CD1c-positive myeloid dendritic cell (primary cell): ENCODE data around the gene HOXD3.

Experiments
- DNase-seq: peaks from one replicate; pipeline ENCODE4 v3.0.0-alpha.2; 2016; ENCODE audit errors: extremely low spot score

Gene HOXD3

DNA sequence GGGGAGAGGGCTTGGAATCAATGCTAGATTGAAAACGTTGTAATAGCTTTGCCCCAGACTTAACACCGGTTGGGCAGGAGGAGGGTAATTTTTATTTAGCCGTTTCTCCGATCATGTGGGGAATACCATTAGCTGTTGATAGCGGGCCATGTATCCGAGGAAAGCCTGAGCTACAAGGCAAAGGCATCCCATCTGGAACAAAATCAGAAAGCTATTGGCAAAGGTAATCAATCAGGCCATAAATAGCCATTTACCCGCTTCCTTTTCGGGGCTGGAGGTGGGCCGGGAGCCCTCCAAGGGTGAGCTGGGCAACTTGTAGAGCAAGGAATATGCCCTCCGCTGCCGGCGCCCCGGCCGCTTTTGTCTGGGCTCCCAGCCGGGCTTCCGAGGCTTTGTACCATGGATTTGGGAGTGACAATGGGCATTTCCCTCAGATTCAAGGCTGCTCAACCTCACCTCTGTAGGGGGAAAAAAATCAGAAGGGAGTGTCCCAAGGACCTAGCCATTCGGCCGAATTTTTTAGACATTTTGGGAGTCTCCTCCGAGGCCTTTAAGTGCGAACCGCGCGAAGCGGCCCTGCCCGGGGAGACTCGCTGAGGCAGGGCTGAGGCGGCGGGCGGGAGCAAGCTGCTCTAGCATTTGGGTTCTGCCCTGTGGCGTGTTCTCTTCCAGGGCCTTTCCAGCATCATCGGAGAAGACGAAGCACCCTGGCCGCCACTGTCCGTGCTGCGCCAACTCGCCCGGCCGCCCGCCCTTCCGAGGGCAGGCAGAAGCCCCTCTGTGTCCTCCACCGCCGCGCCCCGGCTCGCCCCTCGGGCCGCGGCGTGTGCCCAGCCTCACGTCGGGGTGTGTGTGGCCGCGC lies 35.7 kb upstream of the HOXD3 start:
- DNase-seq = no peak

DNA sequence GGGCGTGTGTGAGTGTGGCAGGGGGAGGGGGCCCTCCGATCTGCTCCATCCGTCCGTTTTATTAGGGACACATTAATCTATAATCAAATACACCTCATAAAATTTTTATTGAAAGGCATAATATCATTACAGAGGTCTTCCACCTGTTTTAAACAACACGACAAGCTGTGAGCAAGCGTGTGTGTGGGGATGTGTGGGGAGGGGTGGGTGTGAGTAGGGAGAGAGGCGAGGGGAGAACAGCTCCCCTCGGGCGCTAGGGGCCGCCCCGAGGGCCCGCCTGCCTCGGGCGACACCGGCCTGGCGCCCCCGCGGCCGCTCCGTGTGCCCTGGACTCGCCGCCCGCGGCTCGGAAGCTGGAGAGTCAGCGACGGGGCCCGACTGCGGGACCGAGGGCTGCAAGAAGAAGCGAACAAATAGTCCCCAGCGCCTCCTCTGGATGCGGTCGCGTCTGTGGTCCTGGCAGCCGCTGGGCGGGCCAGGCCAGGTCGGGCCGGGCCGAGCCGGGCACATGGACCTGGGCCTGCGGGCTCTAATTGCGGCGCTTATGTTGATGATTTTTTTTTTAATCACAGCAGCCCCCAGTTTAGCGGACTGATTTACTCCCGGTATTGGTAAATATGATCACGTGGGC lies 34.9 kb upstream of the HOXD3 start:
- DNase-seq = no peak

DNA sequence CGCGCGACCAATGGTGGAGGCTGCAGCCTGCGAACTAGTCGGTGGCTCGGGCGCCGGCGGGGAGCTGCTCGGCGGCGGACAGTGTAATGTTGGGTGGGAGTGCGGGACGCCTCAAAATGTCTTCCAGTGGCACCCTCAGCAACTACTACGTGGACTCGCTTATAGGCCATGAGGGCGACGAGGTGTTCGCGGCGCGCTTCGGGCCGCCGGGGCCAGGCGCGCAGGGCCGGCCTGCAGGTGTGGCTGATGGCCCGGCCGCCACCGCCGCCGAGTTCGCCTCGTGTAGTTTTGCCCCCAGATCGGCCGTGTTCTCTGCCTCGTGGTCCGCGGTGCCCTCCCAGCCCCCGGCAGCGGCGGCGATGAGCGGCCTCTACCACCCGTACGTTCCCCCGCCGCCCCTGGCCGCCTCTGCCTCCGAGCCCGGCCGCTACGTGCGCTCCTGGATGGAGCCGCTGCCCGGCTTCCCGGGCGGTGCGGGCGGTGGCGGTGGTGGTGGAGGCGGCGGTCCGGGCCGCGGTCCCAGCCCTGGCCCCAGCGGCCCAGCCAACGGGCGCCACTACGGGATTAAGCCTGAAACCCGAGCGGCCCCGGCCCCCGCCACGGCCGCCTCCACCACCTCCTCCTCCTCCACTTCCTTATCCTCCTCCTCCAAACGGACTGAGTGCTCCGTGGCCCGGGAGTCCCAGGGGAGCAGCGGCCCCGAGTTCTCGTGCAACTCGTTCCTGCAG lies 34.3 kb upstream of the HOXD3 start, which contains the start of gene HOXD9:
TSS of gene HOXD9 (plus strand) at position 37 of the 728 bp plus-strand sequence. CDS start at position 87, 50 bp downstream.
- DNase-seq = no peak

DNA sequence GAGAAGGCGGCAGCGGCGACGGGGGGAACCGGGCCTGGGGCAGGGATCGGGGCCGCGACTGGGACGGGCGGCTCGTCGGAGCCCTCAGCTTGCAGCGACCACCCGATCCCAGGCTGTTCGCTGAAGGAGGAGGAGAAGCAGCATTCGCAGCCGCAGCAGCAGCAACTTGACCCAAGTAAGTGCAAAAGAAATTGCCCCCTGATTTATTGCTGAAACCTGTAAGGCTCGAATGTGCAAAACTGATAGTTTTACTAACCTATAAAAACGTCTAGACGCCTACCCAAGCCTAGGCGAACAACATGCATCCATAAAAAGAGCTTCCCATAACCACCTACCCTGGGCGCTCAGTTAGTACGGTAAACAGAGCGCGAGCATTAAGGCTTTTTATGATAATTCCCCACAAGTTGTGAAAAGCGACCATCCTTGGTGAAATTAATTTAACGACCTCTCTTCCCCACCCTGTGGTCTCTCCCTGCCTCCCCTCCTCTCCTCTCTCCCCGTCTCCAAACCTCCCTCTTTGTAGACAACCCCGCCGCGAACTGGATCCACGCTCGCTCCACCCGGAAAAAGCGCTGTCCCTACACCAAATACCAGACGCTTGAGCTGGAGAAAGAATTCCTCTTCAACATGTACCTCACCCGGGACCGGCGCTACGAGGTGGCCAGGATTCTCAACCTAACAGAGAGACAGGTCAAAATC lies 33.5 kb upstream of the HOXD3 start:
- DNase-seq = no peak

DNA sequence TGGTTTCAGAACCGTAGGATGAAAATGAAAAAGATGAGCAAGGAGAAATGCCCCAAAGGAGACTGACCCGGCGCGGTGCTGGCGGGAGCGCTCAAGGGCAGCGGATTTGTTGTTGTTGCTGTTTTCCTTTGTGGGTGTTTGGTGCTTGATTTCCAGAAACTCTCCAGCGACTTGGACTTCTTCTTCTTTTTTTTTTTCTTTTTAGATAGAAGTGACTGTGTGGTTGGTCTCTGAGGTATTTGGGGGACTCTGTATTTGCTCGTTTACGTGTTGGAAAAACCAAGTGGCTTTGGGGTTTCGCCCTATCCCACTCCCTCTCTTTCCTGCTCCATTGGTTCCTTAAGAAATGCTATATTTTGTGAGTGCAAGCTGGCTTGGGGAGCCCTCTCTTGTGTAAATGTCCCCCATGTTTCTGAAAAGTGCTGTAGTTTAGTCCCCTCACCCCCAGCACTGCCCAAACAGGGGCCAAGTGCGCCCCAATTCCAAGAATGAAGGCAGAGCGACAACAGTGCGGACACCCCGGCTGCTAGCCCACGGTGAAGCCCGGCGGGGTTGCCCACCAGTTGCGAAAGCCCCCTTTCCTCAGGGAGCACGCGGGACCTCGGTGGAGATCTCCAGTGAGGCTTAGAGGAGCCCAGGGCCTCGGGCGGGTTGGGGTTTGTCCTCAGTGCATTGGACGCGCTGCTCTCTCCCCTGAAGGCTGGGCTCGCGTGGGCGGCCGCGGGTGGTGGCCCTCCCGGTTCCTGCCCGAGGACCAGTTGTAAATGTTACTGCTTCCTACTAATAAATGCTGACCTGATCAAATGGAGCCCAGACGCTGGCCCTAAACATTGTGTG lies 32.8 kb upstream of the HOXD3 start:
- DNase-seq = no peak

DNA sequence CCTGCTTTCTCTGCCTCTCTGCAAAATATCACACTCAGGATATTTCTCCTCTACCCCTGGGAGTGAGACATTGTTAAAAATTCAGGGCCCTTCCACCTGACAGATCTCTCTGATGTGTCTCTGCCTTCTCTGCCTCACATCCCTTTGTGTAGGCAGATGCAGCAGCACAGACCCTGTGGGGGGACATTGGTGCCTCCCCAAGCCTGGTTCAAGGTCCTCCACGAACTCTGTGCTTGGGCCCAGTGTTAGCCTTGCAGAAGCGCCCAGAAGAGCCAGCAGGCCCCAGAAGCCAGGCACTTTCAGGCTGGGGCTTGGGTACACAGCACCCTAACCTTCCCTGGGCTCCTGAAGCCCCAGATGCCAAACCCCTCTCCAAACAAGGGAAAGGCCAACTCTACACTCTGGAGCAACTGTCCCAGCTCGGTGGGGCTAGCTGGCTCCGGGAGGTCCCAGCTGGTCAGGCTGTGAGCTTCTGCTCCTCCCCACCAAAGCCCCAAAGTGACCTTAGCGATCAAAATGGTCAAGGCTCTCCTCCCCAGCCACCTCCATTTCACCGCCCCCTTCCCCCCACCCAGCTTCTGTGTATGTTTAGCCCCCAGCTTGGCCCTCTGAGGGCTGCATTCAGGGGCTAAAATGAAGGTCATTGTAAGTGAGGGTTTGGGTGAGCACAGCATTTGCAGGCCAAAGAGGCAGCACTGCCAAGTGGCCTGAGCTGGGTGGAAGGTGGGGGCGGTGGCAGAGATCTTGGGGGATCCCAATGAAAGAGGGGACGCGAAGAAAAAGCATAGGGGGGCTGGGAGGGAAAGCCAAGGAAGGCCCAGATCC lies 31.9 kb upstream of the HOXD3 start:
- no peak for DNase-seq

DNA sequence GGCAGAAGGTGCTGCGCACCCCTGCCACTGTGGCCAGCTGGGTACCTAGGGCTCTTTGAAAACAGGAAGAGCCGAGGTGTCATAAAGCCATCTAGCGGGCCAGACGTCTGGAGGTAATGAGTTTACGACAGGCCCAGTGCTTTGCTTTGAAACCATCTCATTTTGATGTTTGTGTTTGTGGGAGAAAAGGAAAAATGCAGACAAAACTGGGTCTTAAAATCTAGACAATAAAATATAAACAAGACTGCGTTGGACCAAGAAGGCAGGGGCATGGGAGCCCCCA lies 31.4 kb upstream of the HOXD3 start:
- no peak for DNase-seq

DNA sequence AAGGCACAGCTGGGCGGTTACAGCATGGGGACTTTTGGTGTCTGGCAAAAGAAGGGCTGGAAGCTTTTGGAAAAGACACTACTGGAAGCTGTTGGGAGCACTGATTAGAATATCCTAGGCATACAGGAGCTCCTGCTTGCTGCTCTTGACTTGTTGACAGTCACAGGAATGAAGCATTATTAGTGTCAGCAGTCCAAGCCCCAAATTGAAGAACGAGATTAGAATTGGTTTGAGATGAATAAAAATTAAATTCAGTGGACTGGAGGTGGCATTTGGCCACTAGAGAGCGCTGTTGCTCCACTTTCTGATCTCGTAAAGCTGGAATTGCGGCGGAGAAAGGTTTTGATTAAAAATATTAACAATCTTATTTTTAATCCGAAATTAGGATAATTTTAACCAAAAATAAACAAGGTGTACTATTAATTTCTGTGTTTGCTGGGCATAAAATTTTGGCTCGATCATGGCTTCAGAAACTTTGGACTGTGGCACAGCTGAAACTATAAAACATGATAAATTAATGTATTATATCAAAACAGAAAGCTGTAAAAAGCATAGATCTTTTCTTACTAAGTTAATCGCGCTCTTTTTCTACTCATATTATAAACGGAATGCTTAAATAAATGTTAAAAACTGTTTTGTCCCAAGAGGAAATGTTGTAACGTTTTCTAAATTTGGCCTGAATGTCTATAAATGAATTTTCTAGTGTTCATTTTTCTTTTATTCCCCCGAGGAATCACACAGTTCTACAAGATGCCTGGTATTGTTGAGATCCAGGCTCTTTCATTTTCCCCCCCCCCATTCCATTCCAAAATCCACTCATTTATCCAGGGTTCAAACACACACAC lies 30.0 kb upstream of the HOXD3 start:
- DNase-seq = peak; percentile 78

DNA sequence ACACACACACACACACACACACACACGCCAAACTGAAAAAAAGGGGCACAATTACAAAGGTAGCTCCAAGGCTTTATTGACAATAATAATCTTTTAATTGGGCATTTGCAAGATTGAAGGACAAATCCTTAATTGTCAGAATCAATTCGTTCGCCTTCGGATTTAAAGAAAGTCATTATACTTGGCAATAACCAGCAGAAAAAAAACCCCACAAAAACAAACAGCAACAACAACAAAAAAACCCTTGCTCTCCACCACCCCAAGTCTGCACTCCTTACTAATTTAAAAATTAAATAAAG lies 29.4 kb upstream of the HOXD3 start:
- no peak for DNase-seq

DNA sequence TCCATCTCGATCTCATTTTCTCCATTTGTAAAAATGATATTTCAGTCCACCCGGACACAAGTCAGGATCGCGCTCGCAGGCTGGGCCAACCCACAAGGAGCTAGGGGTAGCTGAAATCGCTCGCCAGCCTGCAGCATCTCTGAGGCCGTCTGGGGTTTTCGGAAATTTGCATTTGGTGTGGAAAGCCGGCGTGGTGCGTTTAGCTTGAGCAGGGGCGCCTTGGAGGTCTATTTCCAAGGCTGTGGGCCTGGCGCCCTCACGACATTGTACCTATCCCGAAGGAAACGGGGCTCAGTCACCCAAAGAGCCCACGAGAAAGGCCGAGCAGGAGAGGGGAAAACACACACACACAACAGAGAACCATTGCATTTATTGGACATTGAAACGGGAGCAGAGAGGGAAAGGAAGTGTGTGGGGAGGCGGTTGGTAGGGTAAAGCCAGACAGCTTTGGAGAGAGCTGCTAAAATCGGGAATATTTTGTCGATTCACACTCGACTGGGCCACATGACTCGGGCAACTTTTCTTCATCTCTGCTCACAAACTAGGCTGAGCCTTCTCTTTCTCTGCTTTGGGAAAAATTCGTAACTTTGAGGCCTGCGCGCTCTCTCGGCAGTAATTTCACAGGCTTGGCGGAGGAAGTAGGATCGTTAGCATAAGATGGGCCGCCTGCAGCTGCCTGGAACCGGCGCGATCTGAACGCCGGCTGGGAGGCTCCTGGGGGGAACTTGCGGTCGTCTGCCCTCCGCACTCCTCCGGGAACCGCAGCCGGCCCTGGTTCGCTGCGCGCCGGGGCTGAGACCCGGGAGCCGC lies 28.7 kb upstream of the HOXD3 start:
- DNase-seq = no peak

DNA sequence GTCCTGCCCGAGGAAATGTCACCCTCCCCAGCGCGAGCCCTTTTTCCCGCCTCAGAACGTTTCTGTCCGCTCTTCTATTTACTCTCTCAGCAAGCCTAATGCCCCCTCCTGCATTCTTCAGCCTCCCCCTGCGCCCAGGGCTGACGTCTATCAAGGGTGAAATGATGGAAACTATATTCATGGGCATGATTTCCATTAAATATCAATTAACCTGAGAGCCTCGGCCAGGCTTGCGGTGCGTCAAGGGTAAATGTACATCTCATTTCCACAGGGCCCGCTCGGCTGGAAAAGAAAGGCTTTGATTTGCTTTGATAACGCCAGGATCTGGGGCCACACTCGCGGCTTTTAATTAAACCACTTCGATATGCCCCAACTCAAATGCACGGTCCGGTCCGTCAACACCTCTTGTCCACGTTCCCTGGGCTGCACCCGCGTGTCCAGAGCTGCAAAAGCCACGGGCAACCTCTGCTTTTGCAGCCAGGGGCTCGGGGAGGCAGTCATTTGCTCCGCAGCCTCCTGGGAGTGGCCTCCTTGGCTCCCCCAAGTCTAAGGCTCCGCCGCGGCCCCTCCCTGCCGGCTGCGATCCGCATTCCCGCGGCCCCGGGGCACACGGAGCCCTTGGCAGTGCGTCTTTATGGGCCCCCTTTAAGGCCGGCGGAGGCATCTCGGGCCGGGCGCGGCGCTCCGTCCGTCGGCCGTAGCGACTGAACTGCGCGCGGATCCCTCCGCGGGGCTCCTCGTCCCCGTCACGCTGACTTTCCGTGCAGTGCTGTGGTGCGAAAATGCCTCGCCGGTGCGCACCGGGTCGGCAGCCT lies 27.9 kb upstream of the HOXD3 start, which contains the start of gene HOXD8:
TSS of gene HOXD8 (plus strand) at position 724 of the 815 bp plus-strand sequence. CDS start 662 bp downstream, outside the sequence.
- DNase-seq = no peak

DNA sequence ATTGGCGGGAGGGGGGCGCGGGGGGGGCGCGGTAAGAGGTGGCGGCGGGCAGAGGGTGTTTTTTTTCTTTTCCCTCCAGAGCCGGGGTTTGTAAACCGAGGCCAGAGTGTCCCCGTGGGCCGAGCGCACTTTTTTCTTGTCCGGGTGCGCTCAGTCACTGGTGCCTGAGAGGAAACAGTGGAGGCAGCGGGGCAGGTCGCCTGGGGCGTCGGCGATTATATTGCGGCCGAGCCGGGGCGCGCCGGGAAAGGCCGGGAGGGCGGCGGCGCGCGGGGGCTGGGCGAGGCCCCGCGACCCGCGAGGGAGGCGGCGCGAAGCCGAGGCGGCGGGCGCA lies 27.3 kb upstream of the HOXD3 start:
- no peak for DNase-seq

DNA sequence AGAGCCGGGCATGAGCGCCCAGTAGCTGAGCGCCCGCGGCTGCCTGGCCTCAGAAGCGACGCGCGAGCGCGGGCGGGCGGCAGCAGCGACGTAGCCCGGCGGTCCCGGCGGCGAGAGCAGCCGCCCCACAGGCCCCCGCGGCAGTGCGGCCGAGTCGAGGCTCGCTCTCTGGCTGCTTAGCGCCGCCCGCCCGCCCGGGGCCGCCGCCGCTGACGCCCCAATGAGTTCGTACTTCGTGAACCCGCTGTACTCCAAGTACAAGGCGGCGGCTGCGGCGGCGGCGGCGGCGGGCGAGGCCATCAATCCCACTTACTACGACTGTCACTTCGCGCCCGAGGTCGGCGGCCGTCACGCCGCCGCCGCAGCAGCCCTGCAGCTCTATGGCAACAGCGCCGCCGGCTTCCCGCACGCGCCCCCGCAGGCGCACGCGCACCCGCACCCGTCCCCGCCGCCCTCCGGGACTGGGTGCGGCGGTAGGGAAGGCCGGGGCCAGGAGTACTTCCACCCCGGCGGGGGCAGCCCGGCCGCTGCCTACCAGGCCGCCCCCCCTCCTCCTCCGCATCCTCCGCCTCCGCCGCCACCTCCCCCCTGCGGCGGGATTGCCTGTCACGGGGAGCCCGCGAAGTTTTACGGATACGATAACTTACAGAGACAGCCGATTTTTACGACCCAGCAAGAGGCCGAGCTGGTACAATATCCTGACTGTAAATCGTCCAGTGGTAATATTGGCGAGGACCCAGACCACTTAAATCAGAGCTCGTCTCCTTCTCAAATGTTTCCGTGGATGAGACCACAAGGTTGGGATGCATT lies 26.8 kb upstream of the HOXD3 start:
- peak; percentile 26 for DNase-seq

DNA sequence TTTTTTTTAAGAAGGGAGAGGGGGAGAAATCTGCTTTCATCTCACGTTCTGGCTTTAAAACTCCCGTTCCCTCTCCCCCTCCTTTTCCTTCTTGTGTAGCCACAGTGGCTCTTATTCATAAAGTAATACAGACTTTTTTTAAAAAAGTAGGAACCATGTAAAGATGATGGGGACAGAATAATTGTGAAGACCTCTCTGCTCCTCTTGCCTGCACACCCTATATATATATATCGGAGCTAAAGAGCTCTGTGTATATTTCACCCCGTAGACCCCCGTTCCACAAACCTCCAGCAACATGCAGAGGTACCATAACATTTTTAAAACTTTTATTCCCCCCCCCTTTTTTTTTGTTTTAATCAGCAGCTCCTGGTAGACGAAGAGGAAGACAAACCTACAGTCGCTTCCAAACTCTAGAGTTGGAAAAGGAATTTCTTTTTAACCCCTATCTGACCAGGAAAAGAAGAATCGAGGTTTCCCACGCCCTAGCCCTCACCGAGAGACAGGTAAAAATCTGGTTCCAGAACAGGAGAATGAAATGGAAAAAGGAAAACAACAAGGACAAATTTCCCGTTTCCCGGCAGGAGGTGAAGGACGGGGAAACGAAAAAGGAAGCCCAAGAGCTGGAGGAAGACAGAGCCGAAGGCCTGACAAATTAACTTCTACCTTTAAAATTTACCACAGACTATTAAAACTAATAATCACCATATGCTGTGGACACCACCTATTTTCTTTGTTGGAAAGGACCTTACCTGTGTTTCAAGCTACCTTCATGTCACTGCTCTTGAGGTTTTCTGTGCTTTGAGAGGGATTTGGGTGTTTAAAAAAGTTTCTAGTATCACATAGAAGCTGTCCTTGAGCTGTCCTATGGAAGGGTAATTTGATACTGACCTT lies 25.9 kb upstream of the HOXD3 start:
- no peak for DNase-seq

DNA sequence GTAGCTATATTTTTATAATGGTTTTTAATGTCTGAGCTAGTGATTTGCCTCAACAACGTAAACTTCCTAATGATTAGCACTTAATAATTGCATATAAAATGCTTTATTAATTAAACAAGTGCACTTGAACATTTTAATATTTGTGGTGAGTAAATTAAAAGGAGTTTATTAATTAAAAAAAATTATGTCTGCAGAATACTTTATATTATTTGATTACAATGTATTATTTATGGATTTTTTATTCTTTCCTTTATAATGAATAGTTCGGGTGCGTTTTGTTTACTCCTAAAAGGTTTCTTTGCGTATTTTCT lies 25.3 kb upstream of the HOXD3 start:
- no peak for DNase-seq
